ENCODE measurements around the gene MAP3K14.
"Not testable (repeated sequence)": the region's sequence is repeated elsewhere in the genome, so short reads cannot be mapped to it uniquely, and the experiment has no call there.

The MAP3K14 gene

GRCh38 chr17:45314741-45315647 lies 1.8 kb downstream of the MAP3K14 start:
- no peak for DNase-seq

- DNase-seq: no peak
These were observed 2.7 kb downstream of the MAP3K14 start for GRCh38 chr17:45313996-45314740.

- no peak for DNase-seq
These were observed 3.4 kb downstream of the MAP3K14 start for GRCh38 chr17:45313421-45313771.

- no peak for DNase-seq
These were observed 4.1 kb downstream of the MAP3K14 start for GRCh38 chr17:45312477-45313420.

GRCh38 chr17:45311760-45312476 lies 4.9 kb downstream of the MAP3K14 start:
- DNase-seq: peak; percentile 80 to 83

GRCh38 chr17:45311401-45311759 lies 5.4 kb downstream of the MAP3K14 start:
- DNase-seq: no peak

- no peak for DNase-seq
These were observed 6.2 kb downstream of the MAP3K14 start for GRCh38 chr17:45310380-45311324.

GRCh38 chr17:45309400-45309799 lies 7.4 kb downstream of the MAP3K14 start:
- no peak for DNase-seq

- no peak for DNase-seq
These were observed 8.0 kb downstream of the MAP3K14 start for GRCh38 chr17:45308840-45309239.

GRCh38 chr17:45308016-45308365 lies 8.8 kb downstream of the MAP3K14 start:
- no peak for DNase-seq

GRCh38 chr17:45307290-45308015 lies 9.4 kb downstream of the MAP3K14 start:
- DNase-seq: peak; percentile 39 to 51

- DNase-seq: no peak
These were observed 10.2 kb downstream of the MAP3K14 start for GRCh38 chr17:45306623-45307022.

GRCh38 chr17:45306094-45306493 lies 10.7 kb downstream of the MAP3K14 start:
- DNase-seq: no peak

GRCh38 chr17:45305530-45306087 lies 11.2 kb downstream of the MAP3K14 start:
- DNase-seq: no peak

- peak; percentile 31 to 36 for DNase-seq
These were observed 14.1 kb downstream of the MAP3K14 start for GRCh38 chr17:45302649-45303173.

GRCh38 chr17:45302220-45302619 lies 14.6 kb downstream of the MAP3K14 start:
- not testable (repeated sequence) for DNase-seq

- no peak for DNase-seq
These were observed 15.1 kb downstream of the MAP3K14 start for GRCh38 chr17:45301674-45302073.

- DNase-seq: no peak
These were observed 16.6 kb downstream of the MAP3K14 start for GRCh38 chr17:45300060-45300751.

- no peak for DNase-seq
These were observed 17.5 kb downstream of the MAP3K14 start for GRCh38 chr17:45299361-45299760.

All from activated CD4-positive, alpha-beta T cell treated with anti-CD3 and anti-CD28 coated beads, Interleukin-2, amount 50 U/mL, for 4 hours (primary cell).